GM15510 (cell line): ENCODE data around the gene NUDC.

Experiments
- POLR2A ChIP-seq: IDR thresholded peaks from 3 replicates; pipeline ENCODE4 v1.6.1; 2011; ENCODE audit warnings: borderline replicate concordance; ENCODE audit not compliant: insufficient read length; ENCODE audit errors: extremely low read depth

The NUDC gene

GRCh38 chr1:26921540-26922430 is at the start of gene NUDC:
NUDC (plus strand) TSS chr1:26921743; CDS start chr1:26921849, 106 bp downstream.
- TF ChIP-seq POLR2A: peak; percentile 90

- TF ChIP-seq POLR2A: no peak
These were observed 46.6 kb upstream of the NUDC start for GRCh38 chr1:26874896-26875295.

GRCh38 chr1:26877326-26877725 is 44.2 kb upstream of the NUDC start:
- no peak for TF ChIP-seq POLR2A

DNA sequence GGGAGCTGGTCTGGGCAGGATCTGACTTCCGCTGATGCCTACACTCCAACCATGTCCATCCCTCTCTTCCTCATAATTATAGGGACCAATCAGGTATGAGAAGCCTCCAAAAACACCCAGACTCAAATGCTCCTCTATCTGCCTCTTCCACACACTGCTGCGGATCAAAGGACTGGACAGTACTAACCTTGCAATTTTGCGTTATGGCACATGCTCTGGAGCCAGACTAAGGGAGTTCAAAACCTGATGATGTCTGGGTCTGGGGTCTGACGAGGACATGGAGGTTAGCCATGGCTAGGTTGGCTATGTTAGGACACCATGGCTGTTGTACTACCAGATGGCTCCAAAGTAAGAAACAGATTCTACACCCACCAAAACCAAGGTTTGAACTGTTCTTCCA is 41.8 kb upstream of the NUDC start:
- TF ChIP-seq POLR2A: no peak

- no peak for TF ChIP-seq POLR2A
These were observed 38.7 kb upstream of the NUDC start for GRCh38 chr1:26882696-26883463.

DNA sequence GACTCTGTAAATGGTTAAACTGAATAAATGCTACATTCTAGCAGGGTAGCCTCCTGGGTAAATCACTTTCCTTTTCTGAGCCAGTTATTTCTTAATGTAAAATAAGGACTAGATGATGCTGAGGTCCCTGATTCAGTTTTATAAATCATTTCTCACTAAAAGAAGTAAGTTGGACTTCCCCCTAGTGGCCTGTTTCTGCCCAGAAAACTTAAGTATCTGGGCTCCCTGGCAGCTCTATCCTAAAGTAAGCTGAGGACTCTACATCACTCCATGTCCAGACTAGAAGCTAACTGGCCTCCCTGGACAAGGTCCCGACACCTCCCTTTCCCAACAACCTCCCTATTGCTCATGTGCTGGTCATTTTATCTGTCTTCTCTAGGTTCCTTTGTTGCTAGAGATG is 34.4 kb upstream of the NUDC start:
- no peak for TF ChIP-seq POLR2A

DNA sequence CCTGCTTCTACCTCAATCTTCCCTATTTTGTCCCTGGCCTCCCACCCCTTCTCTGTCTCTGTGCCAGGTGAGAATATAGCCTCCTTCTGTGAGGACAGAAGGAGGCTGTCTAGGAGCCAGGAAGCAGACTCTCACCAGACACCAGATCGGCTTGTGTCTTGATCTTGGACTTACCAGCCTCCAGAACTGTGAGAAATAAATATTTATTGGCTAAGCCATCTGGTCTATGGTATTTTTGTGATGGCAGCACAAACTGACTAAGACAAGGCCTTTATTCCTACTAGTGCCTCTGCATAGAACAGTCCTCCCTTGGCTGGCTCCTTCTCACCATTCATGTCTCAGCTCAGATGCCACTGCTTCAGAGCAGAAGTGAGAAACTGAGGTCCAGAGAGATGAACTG is 33.3 kb upstream of the NUDC start:
- no peak for TF ChIP-seq POLR2A

DNA sequence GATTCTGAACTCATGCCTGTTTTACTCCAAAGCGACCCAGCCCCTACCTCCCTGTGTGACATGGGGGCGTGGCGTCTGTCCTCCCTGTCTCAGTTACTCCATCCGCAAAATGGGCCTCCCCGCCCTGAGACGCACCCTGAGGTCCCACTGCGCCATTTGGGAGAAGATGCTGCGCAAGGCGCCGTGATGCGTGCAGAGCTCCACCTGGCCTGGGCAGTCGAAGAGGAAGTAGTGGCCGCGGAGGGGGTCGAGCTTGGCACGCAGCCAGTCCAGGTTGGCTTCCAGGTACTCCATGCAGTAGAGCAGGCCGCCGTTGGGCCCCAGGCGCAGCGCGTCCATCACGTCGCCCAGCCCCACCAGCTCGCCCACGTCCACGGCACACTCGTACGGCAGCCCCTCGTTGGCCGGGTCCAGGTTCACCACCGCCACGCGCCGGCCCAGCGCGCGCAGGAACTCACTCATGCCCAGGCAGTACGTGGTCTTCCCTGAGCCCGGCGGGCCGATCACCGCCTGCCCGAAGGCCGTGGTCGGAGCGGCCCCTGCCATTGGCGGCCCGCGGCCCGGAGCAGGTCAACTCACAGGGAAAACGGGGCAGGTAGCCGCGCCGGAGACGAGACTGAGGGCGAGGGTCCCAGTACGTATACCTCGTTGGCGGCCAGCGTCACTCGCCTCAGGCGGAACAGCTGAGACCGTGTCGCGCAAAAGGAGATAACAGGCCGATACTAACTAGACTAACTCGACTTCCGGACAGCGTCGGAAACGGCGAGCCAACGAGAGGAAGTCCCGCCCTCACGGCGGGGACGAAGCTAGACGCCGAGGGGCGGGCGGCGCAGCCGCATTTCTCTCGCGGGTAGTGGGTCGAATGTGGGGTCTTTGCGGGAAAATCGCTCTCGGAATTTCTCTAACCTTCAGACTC is 31.7 kb upstream of the NUDC start, which contains the start of gene GPN2:
Gene GPN2, minus strand, starts transcription at position 733 of the 916 bp plus-strand sequence. Its CDS starts 187 bp downstream, at position 546.
- peak; percentile 75 for TF ChIP-seq POLR2A

GRCh38 chr1:26890467-26890796 is 31.1 kb upstream of the NUDC start:
- TF ChIP-seq POLR2A: no peak

- no peak for TF ChIP-seq POLR2A
These were observed 27.3 kb upstream of the NUDC start for GRCh38 chr1:26894263-26894662.

GRCh38 chr1:26897351-26897750 is 24.2 kb upstream of the NUDC start:
- TF ChIP-seq POLR2A: no peak

- peak; percentile 90 for TF ChIP-seq POLR2A
These were observed 21.3 kb upstream of the NUDC start, which contains the start of gene GPATCH3 for GRCh38 chr1:26900001-26900814. GPATCH3 (minus strand) TSS chr1:26900467; CDS start chr1:26900442, 25 bp downstream.

GRCh38 chr1:26900815-26901511 is 20.6 kb upstream of the NUDC start:
- no peak for TF ChIP-seq POLR2A
